HCT116 (cell line): ENCODE data around the gene ZBTB2. TPM values are rescaled to one million over a fixed set of nuclear protein-coding genes. Genes with fewer than 3 reads are reported as not detected.

Experiments used
- ATAC-seq: fragments of 200-7000 bp; cut with Tn5 transposase; 2 replicates; pipeline ENCODE4 v1.9.1; 2020; ENCODE audit warnings: mild to moderate bottlenecking, moderate library complexity
- BruUV-seq: library from RNA; stranded (reverse); fragments of 400-500 nt; replicated peaks from 2 replicates; lab custom pipeline; 2021; lab: Mats Ljungman, UMichigan
- CTCF ChIA-PET: fragments of 300-600 bp; sonication (Branson Sonifier 250); formaldehyde crosslinking; loops from one replicate; lab custom pipeline; 2021; ENCODE audit warnings: antibody characterized with exemption; lab: Charles Lee
- POLR2A ChIA-PET: fragments of 300-600, 350-600 bp; sonication (Branson Sonifier 250); formaldehyde crosslinking; loops from one replicate; lab custom pipeline; 2021; ENCODE audit warnings: antibody characterized with exemption; lab: Charles Lee
- RAD21 ChIA-PET, 2 experiments: fragments of 300-600 bp; sonication (Branson Sonifier 250); formaldehyde crosslinking; loops; one replicate each; lab custom pipeline; 2023; ENCODE audit warnings: low total read pairs in 2 of 2; ENCODE audit not compliant: uncharacterized antibody in 2 of 2, unreplicated experiment in 2 of 2, low non-redundant PET in 1 of 2; lab: Charles Lee
- DNase-seq: peaks from one replicate; pipeline ENCODE4 v3.0.0-alpha.2; 2010; ENCODE audit warnings: low read depth, low spot score
- H2AFZ ChIP-seq: fragments of 200-600 bp; shearing (Covaris generic), sonication (generic); 2 replicates; pipeline ENCODE4 v1.6.1; 2017; ENCODE audit warnings: low read depth, mixed run types, mixed read lengths, antibody characterized with exemption, low read length; ENCODE audit not compliant: poor library complexity, severe bottlenecking
- H3K27ac ChIP-seq: 2 replicates; pipeline ENCODE4 v1.5.1; 2012; ENCODE audit warnings: low read depth, low read length
- H3K27me3 ChIP-seq: fragments of 200-600 bp; sonication (generic); 2 replicates; pipeline ENCODE4 v1.6.1; 2016; ENCODE audit warnings: mixed run types, low read length, mixed read lengths; ENCODE audit not compliant: insufficient read depth
- H3K36me3 ChIP-seq, 2 experiments: fragments of 200-500 bp in 1 of 2; fragments of 200-600 bp in 1 of 2; sonication (Bioruptor generic) in 1 of 2; sonication (generic) in 1 of 2; 2 replicates each; pipeline versions ENCODE4 v1.5.1 to v1.6.1; 2014 to 2016; ENCODE audit warnings: low read length in 2 of 2, inconsistent platforms in 1 of 2, mixed read lengths in 1 of 2, mixed run types in 1 of 2; ENCODE audit not compliant: insufficient read depth in 2 of 2, control insufficient read depth in 1 of 2
- H3K4me1 ChIP-seq, 2 experiments: fragments of 200-600 bp in 1 of 2; sonication (generic) in 1 of 2; 2 replicates each; pipeline versions ENCODE4 v1.5.1 to v1.6.1; 2012 to 2017; ENCODE audit warnings: low read length in 2 of 2, inconsistent platforms in 1 of 2, mild to moderate bottlenecking in 1 of 2, mixed read lengths in 1 of 2, mixed run types in 1 of 2, moderate library complexity in 1 of 2; ENCODE audit not compliant: insufficient read depth in 2 of 2, control insufficient read depth in 1 of 2
- H3K4me2 ChIP-seq: fragments of 200-600 bp; sonication (generic); 2 replicates; pipeline ENCODE4 v1.6.1; 2017; ENCODE audit warnings: mixed run types, low read length, mixed read lengths
- H3K4me3 ChIP-seq, 2 experiments: fragments of 200-600 bp in 1 of 2; sonication (generic) in 1 of 2; replicated peaks in 1 of 2; 2 replicates each; pipeline ENCODE4 v1.5.1; 2011 to 2016; ENCODE audit warnings: low read length in 2 of 2, control low read depth in 1 of 2, low read depth in 1 of 2, mild to moderate bottlenecking in 1 of 2, mixed read lengths in 1 of 2, mixed run types in 1 of 2
- H3K79me2 ChIP-seq: fragments of 200-600 bp; sonication (generic); 2 replicates; pipeline ENCODE4 v1.6.1; 2017; ENCODE audit warnings: mild to moderate bottlenecking, mixed run types, low read length, moderate library complexity, mixed read lengths; ENCODE audit not compliant: insufficient read depth
- H3K9ac ChIP-seq: fragments of 200-600 bp; sonication (generic); 2 replicates; pipeline ENCODE4 v1.6.1; 2016; ENCODE audit warnings: low read length, mixed read lengths
- H3K9me2 ChIP-seq: fragments of 200-600 bp; sonication (generic), shearing (Covaris generic); 2 replicates; pipeline ENCODE4 v1.6.1; 2017; ENCODE audit warnings: mixed run types, mild to moderate bottlenecking, moderate library complexity; ENCODE audit not compliant: insufficient read depth
- H3K9me3 ChIP-seq, 2 experiments: fragments of 200-500 bp in 1 of 2; fragments of 200-600 bp in 1 of 2; sonication (Bioruptor generic) in 1 of 2; sonication (generic) in 1 of 2; 2 replicates each; pipeline ENCODE4 v1.6.1; 2014 to 2017; ENCODE audit warnings: low read length in 2 of 2, mixed read lengths in 2 of 2, inconsistent platforms in 1 of 2, low read depth in 1 of 2, mild to moderate bottlenecking in 1 of 2, mixed run types in 1 of 2, moderate library complexity in 1 of 2; ENCODE audit not compliant: control insufficient read depth in 1 of 2, insufficient read depth in 1 of 2
- H4K20me1 ChIP-seq: fragments of 200-600 bp; sonication (generic), shearing (Covaris generic); 2 replicates; pipeline ENCODE4 v1.6.1; 2017; ENCODE audit warnings: mixed run types, mild to moderate bottlenecking, moderate library complexity; ENCODE audit not compliant: insufficient read depth
- ATF3 ChIP-seq: IDR thresholded peaks from 2 replicates; pipeline ENCODE4 v1.6.1; 2012
- CEBPB ChIP-seq: IDR thresholded peaks from 2 replicates; pipeline ENCODE4 v1.6.1; 2012; ENCODE audit warnings: low read depth
- EZH2 ChIP-seq: fragments of 200-600 bp; sonication (generic); IDR thresholded peaks from 2 replicates; pipeline ENCODE4 v1.6.1; 2017; ENCODE audit warnings: antibody characterized with exemption, mixed run types
- EZH2phosphoT487 ChIP-seq: fragments of 200-600 bp; IDR thresholded peaks from 2 replicates; pipeline ENCODE4 v1.6.1; 2018; ENCODE audit warnings: antibody characterized with exemption, borderline replicate concordance
- POLR2AphosphoS5 ChIP-seq: IDR thresholded peaks from 2 replicates; pipeline ENCODE4 v1.6.1; 2011; ENCODE audit warnings: mild to moderate bottlenecking, low read depth, low read length, moderate library complexity
- SIN3A ChIP-seq: IDR thresholded peaks from 2 replicates; pipeline ENCODE4 v1.6.1; 2012; ENCODE audit warnings: low read depth
- SP1 ChIP-seq: IDR thresholded peaks from 2 replicates; pipeline ENCODE4 v1.6.1; 2012; ENCODE audit warnings: low read depth
- YY1 ChIP-seq: IDR thresholded peaks from 2 replicates; pipeline ENCODE4 v1.6.1; 2011; ENCODE audit warnings: low read length, low read depth, moderate library complexity, mild to moderate bottlenecking; ENCODE audit not compliant: insufficient replicate concordance; ENCODE audit errors: extremely low read depth
- intact Hi-C: fragments of 100-400 bp; cut with micrococcal nuclease; formaldehyde crosslinking; loops from 2 replicates; pipeline ENCODE4 v1.10.0; 2022
- total RNA-seq: library from RNA; stranded (reverse); gene quantifications from one replicate; pipeline ENCODE4 v1.2.1, GENCODE V29; 2021; ENCODE audit not compliant: unreplicated experiment
- TF ChIP-seq, protein P1 (sequence below), 3 experiments: fragments of 200-600 bp in 1 of 3; sonication (generic) in 1 of 3; IDR thresholded peaks in 2 of 3; conservative IDR thresholded peaks in 1 of 3; 2 replicates each; pipeline ENCODE4 v1.5.1; 2012 to 2017; ENCODE audit warnings: low read depth in 2 of 3, low read length in 2 of 3, antibody characterized with exemption in 1 of 3, borderline replicate concordance in 1 of 3, control low read depth in 1 of 3, mild to moderate bottlenecking in 1 of 3, mixed read lengths in 1 of 3, mixed run types in 1 of 3, moderate library complexity in 1 of 3; ENCODE audit not compliant: insufficient read depth in 1 of 3

The ZBTB2 gene
- total RNA-seq, 1 experiment from 2014 or later, result 12.5 TPM

DNA sequence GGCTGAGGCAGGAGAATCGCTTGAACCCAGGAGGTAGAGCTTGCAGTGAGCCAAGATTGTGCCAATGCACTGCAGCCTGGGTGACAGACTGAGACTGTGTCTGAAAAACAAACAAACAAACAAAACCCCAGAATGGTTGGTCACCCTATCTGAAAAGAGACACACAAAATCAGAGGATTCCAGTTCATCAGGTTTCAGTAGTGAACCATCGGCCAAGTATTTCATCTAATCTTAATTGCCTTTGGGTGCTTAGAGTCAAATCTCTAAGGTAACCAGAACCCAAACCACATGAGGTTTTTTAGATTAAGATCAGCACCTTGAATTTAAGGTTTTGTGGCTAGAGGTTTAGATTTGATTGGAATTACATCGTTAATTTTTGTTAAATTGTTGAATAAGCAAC lies 8.3 kb upstream of the ZBTB2 start:
- Histone ChIP-seq H3K36me3 (0 out of 4 replicates have a peak, but pooled peaks cover 3 to 7% of the 10 kb centered on the region in 2 experiments), H3K27ac (peak overlapping the region; percentile 60), H3K4me1 (peaks cover 43 to 82% of the 10 kb centered on the region in 2 experiments), H3K9me3 (no peaks in the 10 kb centered on the region), H3K9ac (peak overlapping the region; percentile 36), H3K79me2 (peaks cover 91% of the 10 kb centered on the region), H2AFZ (no peak overlapping the region), H3K4me2 (peak overlapping the region; percentile 45), H3K4me3 (no peak overlapping the region; a peak in 1 of 4 replicates), H4K20me1 (no peaks in the 10 kb centered on the region), H3K27me3 (no peaks in the 10 kb centered on the region), H3K9me2 (no peaks in the 10 kb centered on the region)
- intact Hi-C loops, result no loop called here
- ChIA-PET RAD21 (no interaction called here), POLR2A (no interaction called here), CTCF (no interaction called here)
- ATAC-seq (peak; percentile 30; the same call in 1 of the 2 replicates), DNase-seq (no peak)
- TF ChIP-seq EZH2, result no peak
- TF ChIP-seq SIN3A, result no peak
- TF ChIP-seq, protein P1, sequence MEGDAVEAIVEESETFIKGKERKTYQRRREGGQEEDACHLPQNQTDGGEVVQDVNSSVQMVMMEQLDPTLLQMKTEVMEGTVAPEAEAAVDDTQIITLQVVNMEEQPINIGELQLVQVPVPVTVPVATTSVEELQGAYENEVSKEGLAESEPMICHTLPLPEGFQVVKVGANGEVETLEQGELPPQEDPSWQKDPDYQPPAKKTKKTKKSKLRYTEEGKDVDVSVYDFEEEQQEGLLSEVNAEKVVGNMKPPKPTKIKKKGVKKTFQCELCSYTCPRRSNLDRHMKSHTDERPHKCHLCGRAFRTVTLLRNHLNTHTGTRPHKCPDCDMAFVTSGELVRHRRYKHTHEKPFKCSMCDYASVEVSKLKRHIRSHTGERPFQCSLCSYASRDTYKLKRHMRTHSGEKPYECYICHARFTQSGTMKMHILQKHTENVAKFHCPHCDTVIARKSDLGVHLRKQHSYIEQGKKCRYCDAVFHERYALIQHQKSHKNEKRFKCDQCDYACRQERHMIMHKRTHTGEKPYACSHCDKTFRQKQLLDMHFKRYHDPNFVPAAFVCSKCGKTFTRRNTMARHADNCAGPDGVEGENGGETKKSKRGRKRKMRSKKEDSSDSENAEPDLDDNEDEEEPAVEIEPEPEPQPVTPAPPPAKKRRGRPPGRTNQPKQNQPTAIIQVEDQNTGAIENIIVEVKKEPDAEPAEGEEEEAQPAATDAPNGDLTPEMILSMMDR (IDR thresholded peaks at IDR 0.05 in 2 of 3, conservative IDR thresholded peaks at IDR 0.05 in 1 of 3; ENCODE audit: borderline replicate concordance in 1 of 3, insufficient read depth in 1 of 3, low read depth in 2 of 3, low read length in 2 of 3), result no peak
- no peak for TF ChIP-seq SP1
- TF ChIP-seq POLR2AphosphoS5, result no peak
- no peak for TF ChIP-seq EZH2phosphoT487
- no peak for TF ChIP-seq ATF3
- TF ChIP-seq CEBPB, result no peak
- no peak for TF ChIP-seq YY1
- no TSS peak for BruUV-seq
